ENCODE results near the gene PROZ. TPM values are rescaled to one million over a fixed set of nuclear protein-coding genes. Genes with fewer than 3 reads are reported as not detected.

Gene PROZ
- total and polyA plus RNA-seq, 2 of the 13 experiments (the other 11 are each of a cell fraction or from before 2014, with no cell fraction given): 5.6 to 22.5 TPM

GRCh38 chr13:113122550-113123225, 35.8 kb upstream of the PROZ start, which contains the start of gene F10 (continued):
- TF ChIP-seq ZNF503 (CRISPR knock-in tag; IDR thresholded peaks at IDR 0.05) (peak; percentile 85), ZNF609 (CRISPR knock-in tag; IDR thresholded peaks at IDR 0.05; ENCODE audit: borderline replicate concordance) (peak; percentile 76; the same call in 1 of the 2 replicates), ZSCAN12 (CRISPR knock-in tag; IDR thresholded peaks at IDR 0.05) (0 out of 2 replicates have a peak, but pooled peaks have one; percentile 86), DRAP1 (CRISPR knock-in tag; IDR thresholded peaks at IDR 0.05) (peak; percentile 97), ZNF264 (CRISPR knock-in tag; IDR thresholded peaks at IDR 0.05) (peak; percentile 94), MXD1 (CRISPR knock-in tag; IDR thresholded peaks at IDR 0.05) (peak; percentile 87), DPF2 (CRISPR knock-in tag; IDR thresholded peaks at IDR 0.05; ENCODE audit: borderline replicate concordance, low read depth) (0 out of 2 replicates have a peak, but pooled peaks have one; percentile 29), GPBP1L1 (CRISPR knock-in tag; IDR thresholded peaks at IDR 0.05) (no peak), HDAC1 (CRISPR knock-in tag; IDR thresholded peaks at IDR 0.05) (peak; percentile 85), ARID2 (CRISPR knock-in tag; IDR thresholded peaks at IDR 0.05; ENCODE audit: borderline replicate concordance) (peak; percentile 89; the same call in 1 of the 2 replicates), PAWR (CRISPR knock-in tag; IDR thresholded peaks at IDR 0.05; ENCODE audit: borderline replicate concordance) (no peak)
- TF ChIP-seq, protein P1, sequence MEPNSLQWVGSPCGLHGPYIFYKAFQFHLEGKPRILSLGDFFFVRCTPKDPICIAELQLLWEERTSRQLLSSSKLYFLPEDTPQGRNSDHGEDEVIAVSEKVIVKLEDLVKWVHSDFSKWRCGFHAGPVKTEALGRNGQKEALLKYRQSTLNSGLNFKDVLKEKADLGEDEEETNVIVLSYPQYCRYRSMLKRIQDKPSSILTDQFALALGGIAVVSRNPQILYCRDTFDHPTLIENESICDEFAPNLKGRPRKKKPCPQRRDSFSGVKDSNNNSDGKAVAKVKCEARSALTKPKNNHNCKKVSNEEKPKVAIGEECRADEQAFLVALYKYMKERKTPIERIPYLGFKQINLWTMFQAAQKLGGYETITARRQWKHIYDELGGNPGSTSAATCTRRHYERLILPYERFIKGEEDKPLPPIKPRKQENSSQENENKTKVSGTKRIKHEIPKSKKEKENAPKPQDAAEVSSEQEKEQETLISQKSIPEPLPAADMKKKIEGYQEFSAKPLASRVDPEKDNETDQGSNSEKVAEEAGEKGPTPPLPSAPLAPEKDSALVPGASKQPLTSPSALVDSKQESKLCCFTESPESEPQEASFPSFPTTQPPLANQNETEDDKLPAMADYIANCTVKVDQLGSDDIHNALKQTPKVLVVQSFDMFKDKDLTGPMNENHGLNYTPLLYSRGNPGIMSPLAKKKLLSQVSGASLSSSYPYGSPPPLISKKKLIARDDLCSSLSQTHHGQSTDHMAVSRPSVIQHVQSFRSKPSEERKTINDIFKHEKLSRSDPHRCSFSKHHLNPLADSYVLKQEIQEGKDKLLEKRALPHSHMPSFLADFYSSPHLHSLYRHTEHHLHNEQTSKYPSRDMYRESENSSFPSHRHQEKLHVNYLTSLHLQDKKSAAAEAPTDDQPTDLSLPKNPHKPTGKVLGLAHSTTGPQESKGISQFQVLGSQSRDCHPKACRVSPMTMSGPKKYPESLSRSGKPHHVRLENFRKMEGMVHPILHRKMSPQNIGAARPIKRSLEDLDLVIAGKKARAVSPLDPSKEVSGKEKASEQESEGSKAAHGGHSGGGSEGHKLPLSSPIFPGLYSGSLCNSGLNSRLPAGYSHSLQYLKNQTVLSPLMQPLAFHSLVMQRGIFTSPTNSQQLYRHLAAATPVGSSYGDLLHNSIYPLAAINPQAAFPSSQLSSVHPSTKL (CRISPR knock-in tag; IDR thresholded peaks at IDR 0.05): peak; percentile 61
- TF ChIP-seq, protein P2, sequence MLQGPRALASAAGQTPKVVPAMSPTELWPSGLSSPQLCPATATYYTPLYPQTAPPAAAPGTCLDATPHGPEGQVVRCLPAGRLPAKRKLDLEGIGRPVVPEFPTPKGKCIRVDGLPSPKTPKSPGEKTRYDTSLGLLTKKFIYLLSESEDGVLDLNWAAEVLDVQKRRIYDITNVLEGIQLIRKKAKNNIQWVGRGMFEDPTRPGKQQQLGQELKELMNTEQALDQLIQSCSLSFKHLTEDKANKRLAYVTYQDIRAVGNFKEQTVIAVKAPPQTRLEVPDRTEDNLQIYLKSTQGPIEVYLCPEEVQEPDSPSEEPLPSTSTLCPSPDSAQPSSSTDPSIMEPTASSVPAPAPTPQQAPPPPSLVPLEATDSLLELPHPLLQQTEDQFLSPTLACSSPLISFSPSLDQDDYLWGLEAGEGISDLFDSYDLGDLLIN (CRISPR knock-in tag; IDR thresholded peaks at IDR 0.05; ENCODE audit: borderline replicate concordance): peak; percentile 87; the same call in 1 of the 2 replicates

Measured in HepG2 (cell line).